Measurements from ENCODE around the gene ASIC1. TPM values are rescaled to one million over a fixed set of nuclear protein-coding genes. Genes with fewer than 3 reads are reported as not detected.

Gene ASIC1
- total and polyA plus RNA-seq, 2 experiments from 2014 or later: 0.76 to 1.5 TPM

DNA sequence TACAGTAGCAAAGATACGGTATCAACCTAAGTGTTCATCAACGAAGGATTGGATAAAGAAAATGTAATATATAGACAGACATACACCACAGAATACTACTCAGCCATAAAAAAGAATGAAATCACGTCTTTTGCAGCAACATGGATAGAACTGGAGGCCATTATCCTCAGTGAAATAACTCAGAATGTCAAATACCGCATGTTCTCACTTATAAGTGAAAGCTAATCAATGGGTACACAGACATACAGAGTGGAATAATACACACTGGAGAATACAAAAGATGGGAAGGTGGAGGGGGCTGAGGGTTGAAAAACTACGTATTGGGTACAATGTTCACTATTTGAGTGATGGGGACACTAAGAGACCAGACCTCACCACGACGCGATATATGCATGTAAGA, 33.2 kb upstream of the ASIC1 start:
- Histone ChIP-seq H3K79me2 (replicated peaks; ENCODE audit: insufficient read depth) (peaks cover 53% of the 10 kb centered on the region), H2AFZ (no peak overlapping the region), H3K4me3 (peak overlapping the region; percentile 88), H4K20me1 (replicated peaks; ENCODE audit: insufficient read depth) (peaks cover 6% of the 10 kb centered on the region; the same call in 1 of the 2 replicates), H3F3A (replicated peaks; ENCODE audit: low read depth) (no peaks in the 10 kb centered on the region), H3K4me1 (ENCODE audit: insufficient read depth) (no peaks in the 10 kb centered on the region), H3K27me3 (ENCODE audit: insufficient read depth) (no peaks in the 10 kb centered on the region), H3K9me2 (ENCODE audit: insufficient read depth) (no peaks in the 10 kb centered on the region), H3K36me3 (ENCODE audit: insufficient read depth) (no peaks in the 10 kb centered on the region), H3K4me2 (peak overlapping the region; percentile 92), H3K27ac (ENCODE audit: low read depth) (no peak overlapping the region)
- Mint-ChIP-seq H3K36me3 (ENCODE audit: low read depth) (no peaks in the 10 kb centered on the region; the same call in 2 of the 3 replicates), H3K4me3 (peak overlapping the region; percentile 97), H3K9me3 (no peaks in the 10 kb centered on the region), H3K27ac (no peak overlapping the region), H3K27me3 (ENCODE audit: insufficient read depth, low read depth, poor library complexity) (peaks cover 9% of the 10 kb centered on the region), H3K4me1 (peaks cover 7% of the 10 kb centered on the region)
- DNase-seq (ENCODE audit: low spot score): no peak
- TF ChIP-seq EZH2 (IDR thresholded peaks at IDR 0.05; ENCODE audit: low read depth, unreplicated experiment) (no peak), POLR2AphosphoS5 (IDR thresholded peaks at IDR 0.05; ENCODE audit: low read depth) (no peak), NANOG (IDR thresholded peaks at IDR 0.05; ENCODE audit: borderline replicate concordance) (no peak), JUNB (IDR thresholded peaks at IDR 0.05; ENCODE audit: unreplicated experiment) (no peak), ZNF331 (CRISPR knock-in tag; IDR thresholded peaks at IDR 0.05; ENCODE audit: low read depth) (no peak), CREB1 (CRISPR knock-in tag; IDR thresholded peaks at IDR 0.05; ENCODE audit: low read depth) (no peak), ZNF114 (CRISPR knock-in tag; IDR thresholded peaks at IDR 0.05) (no peak)
- TF ChIP-seq, protein P1, sequence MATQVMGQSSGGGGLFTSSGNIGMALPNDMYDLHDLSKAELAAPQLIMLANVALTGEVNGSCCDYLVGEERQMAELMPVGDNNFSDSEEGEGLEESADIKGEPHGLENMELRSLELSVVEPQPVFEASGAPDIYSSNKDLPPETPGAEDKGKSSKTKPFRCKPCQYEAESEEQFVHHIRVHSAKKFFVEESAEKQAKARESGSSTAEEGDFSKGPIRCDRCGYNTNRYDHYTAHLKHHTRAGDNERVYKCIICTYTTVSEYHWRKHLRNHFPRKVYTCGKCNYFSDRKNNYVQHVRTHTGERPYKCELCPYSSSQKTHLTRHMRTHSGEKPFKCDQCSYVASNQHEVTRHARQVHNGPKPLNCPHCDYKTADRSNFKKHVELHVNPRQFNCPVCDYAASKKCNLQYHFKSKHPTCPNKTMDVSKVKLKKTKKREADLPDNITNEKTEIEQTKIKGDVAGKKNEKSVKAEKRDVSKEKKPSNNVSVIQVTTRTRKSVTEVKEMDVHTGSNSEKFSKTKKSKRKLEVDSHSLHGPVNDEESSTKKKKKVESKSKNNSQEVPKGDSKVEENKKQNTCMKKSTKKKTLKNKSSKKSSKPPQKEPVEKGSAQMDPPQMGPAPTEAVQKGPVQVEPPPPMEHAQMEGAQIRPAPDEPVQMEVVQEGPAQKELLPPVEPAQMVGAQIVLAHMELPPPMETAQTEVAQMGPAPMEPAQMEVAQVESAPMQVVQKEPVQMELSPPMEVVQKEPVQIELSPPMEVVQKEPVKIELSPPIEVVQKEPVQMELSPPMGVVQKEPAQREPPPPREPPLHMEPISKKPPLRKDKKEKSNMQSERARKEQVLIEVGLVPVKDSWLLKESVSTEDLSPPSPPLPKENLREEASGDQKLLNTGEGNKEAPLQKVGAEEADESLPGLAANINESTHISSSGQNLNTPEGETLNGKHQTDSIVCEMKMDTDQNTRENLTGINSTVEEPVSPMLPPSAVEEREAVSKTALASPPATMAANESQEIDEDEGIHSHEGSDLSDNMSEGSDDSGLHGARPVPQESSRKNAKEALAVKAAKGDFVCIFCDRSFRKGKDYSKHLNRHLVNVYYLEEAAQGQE (IDR thresholded peaks at IDR 0.05; ENCODE audit: unreplicated experiment): no peak
- no peak for ATAC-seq

DNA sequence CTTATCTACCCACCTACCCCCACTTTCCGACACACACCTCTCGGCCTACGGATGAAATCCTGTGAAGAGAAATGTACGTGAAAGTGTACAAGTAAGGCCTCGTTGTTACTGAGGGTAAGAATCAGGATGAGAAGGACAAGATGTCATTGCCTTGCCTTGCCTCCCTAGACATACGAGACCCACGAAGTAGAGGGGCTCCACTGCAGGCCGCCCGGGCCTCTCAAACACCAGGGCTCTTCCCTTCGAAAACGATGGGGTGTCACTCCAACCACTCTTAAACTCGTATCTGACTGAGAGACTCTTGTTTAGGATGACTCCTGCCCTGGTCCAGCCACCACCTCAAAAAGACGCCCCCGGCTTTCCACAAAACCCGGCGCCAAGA, 32.6 kb upstream of the ASIC1 start:
- H3K27me3 Mint-ChIP-seq (ENCODE audit: insufficient read depth, low read depth, poor library complexity): peaks cover 9% of the 10 kb centered on the region
- TF ChIP-seq JUNB (IDR thresholded peaks at IDR 0.05; ENCODE audit: unreplicated experiment) (no peak), NANOG (IDR thresholded peaks at IDR 0.05; ENCODE audit: borderline replicate concordance) (no peak), CREB1 (CRISPR knock-in tag; IDR thresholded peaks at IDR 0.05; ENCODE audit: low read depth) (no peak), EZH2 (IDR thresholded peaks at IDR 0.05; ENCODE audit: low read depth, unreplicated experiment) (no peak), STAT1 (IDR thresholded peaks at IDR 0.05; ENCODE audit: unreplicated experiment) (no peak)
- TF ChIP-seq, protein P2, sequence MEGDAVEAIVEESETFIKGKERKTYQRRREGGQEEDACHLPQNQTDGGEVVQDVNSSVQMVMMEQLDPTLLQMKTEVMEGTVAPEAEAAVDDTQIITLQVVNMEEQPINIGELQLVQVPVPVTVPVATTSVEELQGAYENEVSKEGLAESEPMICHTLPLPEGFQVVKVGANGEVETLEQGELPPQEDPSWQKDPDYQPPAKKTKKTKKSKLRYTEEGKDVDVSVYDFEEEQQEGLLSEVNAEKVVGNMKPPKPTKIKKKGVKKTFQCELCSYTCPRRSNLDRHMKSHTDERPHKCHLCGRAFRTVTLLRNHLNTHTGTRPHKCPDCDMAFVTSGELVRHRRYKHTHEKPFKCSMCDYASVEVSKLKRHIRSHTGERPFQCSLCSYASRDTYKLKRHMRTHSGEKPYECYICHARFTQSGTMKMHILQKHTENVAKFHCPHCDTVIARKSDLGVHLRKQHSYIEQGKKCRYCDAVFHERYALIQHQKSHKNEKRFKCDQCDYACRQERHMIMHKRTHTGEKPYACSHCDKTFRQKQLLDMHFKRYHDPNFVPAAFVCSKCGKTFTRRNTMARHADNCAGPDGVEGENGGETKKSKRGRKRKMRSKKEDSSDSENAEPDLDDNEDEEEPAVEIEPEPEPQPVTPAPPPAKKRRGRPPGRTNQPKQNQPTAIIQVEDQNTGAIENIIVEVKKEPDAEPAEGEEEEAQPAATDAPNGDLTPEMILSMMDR (conservative IDR thresholded peaks at IDR 0.05; ENCODE audit: low read depth in 2 of 2): no peak
- TF ChIP-seq, protein P3, sequence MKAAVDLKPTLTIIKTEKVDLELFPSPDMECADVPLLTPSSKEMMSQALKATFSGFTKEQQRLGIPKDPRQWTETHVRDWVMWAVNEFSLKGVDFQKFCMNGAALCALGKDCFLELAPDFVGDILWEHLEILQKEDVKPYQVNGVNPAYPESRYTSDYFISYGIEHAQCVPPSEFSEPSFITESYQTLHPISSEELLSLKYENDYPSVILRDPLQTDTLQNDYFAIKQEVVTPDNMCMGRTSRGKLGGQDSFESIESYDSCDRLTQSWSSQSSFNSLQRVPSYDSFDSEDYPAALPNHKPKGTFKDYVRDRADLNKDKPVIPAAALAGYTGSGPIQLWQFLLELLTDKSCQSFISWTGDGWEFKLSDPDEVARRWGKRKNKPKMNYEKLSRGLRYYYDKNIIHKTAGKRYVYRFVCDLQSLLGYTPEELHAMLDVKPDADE (IDR thresholded peaks at IDR 0.05): no peak

More for the DNA sequence above, 32.6 kb upstream of the ASIC1 start:
- H3K4me1 Mint-ChIP-seq: peaks cover 6% of the 10 kb centered on the region
- H3K27ac Mint-ChIP-seq: peak overlapping the region; percentile 96
- H3K4me2 ChIP-seq: peak overlapping the region; percentile 92
- H3K9me3 Mint-ChIP-seq: no peaks in the 10 kb centered on the region
- H3K4me3 ChIP-seq: peak overlapping the region; percentile 88
- no peaks in the 10 kb centered on the region; the same call in 2 of the 3 replicates for H3K36me3 Mint-ChIP-seq (ENCODE audit: low read depth)
- no peak overlapping the region for H3K27ac ChIP-seq (ENCODE audit: low read depth)
- ATAC-seq: peak; percentile 42
- no peaks in the 10 kb centered on the region for H3K4me1 ChIP-seq (ENCODE audit: insufficient read depth)
- no peaks in the 10 kb centered on the region for H3K27me3 ChIP-seq (ENCODE audit: insufficient read depth)
- no peaks in the 10 kb centered on the region for H3K36me3 ChIP-seq (ENCODE audit: insufficient read depth)
- peak overlapping the region; percentile 43; the same call in 1 of the 2 replicates for H2AFZ ChIP-seq
- peaks cover 6% of the 10 kb centered on the region; the same call in 1 of the 2 replicates for H4K20me1 ChIP-seq (replicated peaks; ENCODE audit: insufficient read depth)
- no peaks in the 10 kb centered on the region for H3F3A ChIP-seq (replicated peaks; ENCODE audit: low read depth)
- peaks cover 50% of the 10 kb centered on the region for H3K79me2 ChIP-seq (replicated peaks; ENCODE audit: insufficient read depth)
- no peaks in the 10 kb centered on the region for H3K9me2 ChIP-seq (ENCODE audit: insufficient read depth)
- peak; percentile 35 for DNase-seq (ENCODE audit: low spot score)
- H3K4me3 Mint-ChIP-seq: peak overlapping the region; percentile 97
